Caco-2 (cell line): ENCODE results near the gene DMBX1. TPM values are rescaled to one million over a fixed set of nuclear protein-coding genes. Genes with fewer than 3 reads are reported as not detected.

Source experiments
- BruUV-seq: library from RNA; stranded (reverse); fragments of 400-500 nt; replicated peaks from 2 replicates; lab custom pipeline; 2021; lab: Mats Ljungman, UMichigan
- CTCF ChIA-PET: fragments of 300-600 bp; sonication (Branson Sonifier 250); formaldehyde crosslinking; loops from one replicate; lab custom pipeline; 2022; ENCODE audit warnings: antibody characterized with exemption; lab: Charles Lee
- POLR2A ChIA-PET: fragments of 300-600 bp; sonication (Branson Sonifier 250); formaldehyde crosslinking; loops from one replicate; lab custom pipeline; 2022; ENCODE audit warnings: antibody characterized with exemption; lab: Charles Lee
- DNase-seq, 2 experiments: peaks; one replicate each; pipeline versions ENCODE4 v3.0.0 to v3.0.0-alpha.2; 2020 to 2022
- H3K27me3 ChIP-seq: replicated peaks from 2 replicates; pipeline ENCODE4 v1.6.0; 2011; ENCODE audit warnings: low read length; ENCODE audit not compliant: control insufficient read depth, insufficient read depth
- H3K36me3 ChIP-seq: 2 replicates; pipeline ENCODE4 v1.5.1; 2011; ENCODE audit warnings: low read length; ENCODE audit not compliant: control insufficient read depth, insufficient read depth
- H3K4me1 ChIP-seq: fragments of 250-450 bp; sonication (Bioruptor Pico); 2 replicates; pipeline ENCODE4 v1.5.1; 2020; ENCODE audit warnings: mild to moderate bottlenecking
- H3K4me3 ChIP-seq: 2 replicates; pipeline ENCODE4 v1.5.1; 2011; ENCODE audit warnings: low read depth, mild to moderate bottlenecking, control low read depth, low read length
- H3K9me3 ChIP-seq: fragments of 250-450 bp; sonication (Bioruptor Pico); 2 replicates; pipeline ENCODE4 v1.5.1; 2020; ENCODE audit warnings: mild to moderate bottlenecking, moderate library complexity
- H3K27ac Mint-ChIP-seq: one replicate; pipeline ENCODE4 v1.8.0; 2022; ENCODE audit warnings: mixed read lengths; ENCODE audit not compliant: unreplicated experiment
- H3K27me3 Mint-ChIP-seq: one replicate; pipeline ENCODE4 v1.8.0; 2022; ENCODE audit warnings: mixed read lengths; ENCODE audit not compliant: insufficient read depth, unreplicated experiment
- H3K36me3 Mint-ChIP-seq: one replicate; pipeline ENCODE4 v1.8.0; 2022; ENCODE audit warnings: mild to moderate bottlenecking, mixed read lengths; ENCODE audit not compliant: insufficient read depth, unreplicated experiment
- H3K4me1 Mint-ChIP-seq: one replicate; pipeline ENCODE4 v1.8.0; 2022; ENCODE audit warnings: low read depth, mixed read lengths; ENCODE audit not compliant: unreplicated experiment
- H3K4me3 Mint-ChIP-seq: one replicate; pipeline ENCODE4 v1.8.0; 2022; ENCODE audit warnings: mild to moderate bottlenecking, moderate library complexity, mixed read lengths; ENCODE audit not compliant: unreplicated experiment
- H3K9me3 Mint-ChIP-seq: one replicate; pipeline ENCODE4 v1.8.0; 2022; ENCODE audit warnings: mixed read lengths; ENCODE audit not compliant: unreplicated experiment
- intact Hi-C: fragments of 100-400 bp; cut with micrococcal nuclease; formaldehyde crosslinking; loops from one replicate; pipeline ENCODE4 v1.10.0; 2022; ENCODE audit not compliant: unreplicated experiment
- total RNA-seq: library from RNA; stranded (reverse); gene quantifications from 2 replicates; pipeline ENCODE4 v1.2.3, GENCODE V29; 2022
- TF ChIP-seq, protein P1 (sequence below), 2 experiments: fragments of 200-600 bp in 1 of 2; IDR thresholded peaks; 1 replicate in 1 of 2; 2 replicates in 1 of 2; pipeline versions ENCODE4 v1.5.1 to v1.8.0; 2011 to 2022; ENCODE audit warnings: antibody characterized with exemption in 1 of 2, control low read depth in 1 of 2, inconsistent platforms in 1 of 2, low read depth in 1 of 2, low read length in 1 of 2, mild to moderate bottlenecking in 1 of 2, moderate library complexity in 1 of 2; ENCODE audit not compliant: insufficient read depth in 1 of 2, severe bottlenecking in 1 of 2, unreplicated experiment in 1 of 2

Gene DMBX1
- total RNA-seq, 1 experiment from 2014 or later = 0.16 TPM

- CTCF ChIA-PET = interaction anchor here (1.5 kb wide), 1 partner anchor 79 kb away, joined by 3 read pairs; no protein-coding TSS in a partner anchor
These were observed 39.5 kb upstream of the DMBX1 start for GRCh38 chr1:46450160-46450517.

DNA sequence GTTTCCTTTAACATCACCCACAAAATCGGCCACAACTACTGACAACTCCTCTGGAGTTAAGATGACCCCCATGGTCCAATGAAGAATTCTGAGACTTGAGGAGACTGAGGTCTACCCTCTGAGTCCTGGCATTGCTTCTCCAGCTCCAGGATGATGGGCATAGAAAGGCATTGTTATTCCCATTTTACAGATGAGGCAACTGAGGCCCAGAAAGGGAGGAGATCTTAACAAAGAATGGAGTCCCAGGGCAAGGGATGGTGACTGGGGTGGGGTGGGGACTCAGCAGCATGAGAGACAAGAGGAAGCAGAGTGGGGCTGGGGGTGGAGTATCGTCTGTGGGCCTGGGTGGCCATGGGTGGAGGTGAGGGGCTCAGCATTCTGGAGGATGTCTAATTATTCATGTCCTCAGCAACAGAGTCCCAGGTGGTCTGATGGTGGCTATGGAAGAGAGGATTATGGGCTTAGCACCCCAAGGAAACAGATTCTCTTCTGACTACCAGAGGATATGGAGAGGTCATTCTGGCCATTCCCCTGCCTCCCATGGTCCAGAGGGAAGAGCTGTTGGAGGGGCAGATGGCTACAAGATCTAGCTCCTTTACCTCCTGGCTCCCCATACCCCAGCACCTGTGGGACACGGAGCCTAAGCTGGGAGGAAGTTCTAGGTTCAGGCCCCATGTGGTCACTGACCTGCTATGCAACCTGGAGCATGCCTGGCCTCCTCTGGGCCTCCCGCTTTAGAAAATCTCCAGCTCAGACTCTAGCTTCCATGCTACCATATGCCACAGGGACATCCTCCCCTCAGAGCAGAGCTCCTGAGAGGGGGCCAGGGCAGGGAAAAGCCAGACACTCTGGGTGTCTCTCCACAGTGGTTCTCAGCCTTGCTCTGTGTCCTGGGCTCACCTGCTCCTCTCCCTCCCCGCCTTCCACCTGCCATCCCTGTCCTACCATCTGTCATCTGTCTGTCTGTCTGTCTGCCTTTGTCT, 37.4 kb upstream of the DMBX1 start:
- ChIA-PET CTCF (no interaction called here), POLR2A (no interaction called here)
- Mint-ChIP-seq H3K9me3 (no peaks in the 10 kb centered on the region), H3K27ac (no peak overlapping the region), H3K4me1 (no peaks in the 10 kb centered on the region), H3K36me3 (no peaks in the 10 kb centered on the region), H3K4me3 (no peak overlapping the region), H3K27me3 (peaks cover 8% of the 10 kb centered on the region)
- no peaks in the 10 kb centered on the region for H3K9me3 ChIP-seq
- TF ChIP-seq, protein P1, sequence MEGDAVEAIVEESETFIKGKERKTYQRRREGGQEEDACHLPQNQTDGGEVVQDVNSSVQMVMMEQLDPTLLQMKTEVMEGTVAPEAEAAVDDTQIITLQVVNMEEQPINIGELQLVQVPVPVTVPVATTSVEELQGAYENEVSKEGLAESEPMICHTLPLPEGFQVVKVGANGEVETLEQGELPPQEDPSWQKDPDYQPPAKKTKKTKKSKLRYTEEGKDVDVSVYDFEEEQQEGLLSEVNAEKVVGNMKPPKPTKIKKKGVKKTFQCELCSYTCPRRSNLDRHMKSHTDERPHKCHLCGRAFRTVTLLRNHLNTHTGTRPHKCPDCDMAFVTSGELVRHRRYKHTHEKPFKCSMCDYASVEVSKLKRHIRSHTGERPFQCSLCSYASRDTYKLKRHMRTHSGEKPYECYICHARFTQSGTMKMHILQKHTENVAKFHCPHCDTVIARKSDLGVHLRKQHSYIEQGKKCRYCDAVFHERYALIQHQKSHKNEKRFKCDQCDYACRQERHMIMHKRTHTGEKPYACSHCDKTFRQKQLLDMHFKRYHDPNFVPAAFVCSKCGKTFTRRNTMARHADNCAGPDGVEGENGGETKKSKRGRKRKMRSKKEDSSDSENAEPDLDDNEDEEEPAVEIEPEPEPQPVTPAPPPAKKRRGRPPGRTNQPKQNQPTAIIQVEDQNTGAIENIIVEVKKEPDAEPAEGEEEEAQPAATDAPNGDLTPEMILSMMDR (IDR thresholded peaks at IDR 0.05; ENCODE audit: insufficient read depth in 1 of 2, low read depth in 1 of 2, low read length in 1 of 2, severe bottlenecking in 1 of 2, unreplicated experiment in 1 of 2) = no peak
- H3K4me1 ChIP-seq = no peaks in the 10 kb centered on the region
- no peak for DNase-seq
- no peaks in the 10 kb centered on the region for H3K36me3 ChIP-seq
- BruUV-seq = no TSS peak
- intact Hi-C loops = no loop called here
- H3K4me3 ChIP-seq = no peak overlapping the region
- no peaks in the 10 kb centered on the region for H3K27me3 ChIP-seq

More at GRCh38 chr1:46450160-46450517, 39.5 kb upstream of the DMBX1 start:
- POLR2A ChIA-PET = no interaction called here
- Mint-ChIP-seq H3K4me1 (no peaks in the 10 kb centered on the region), H3K36me3 (no peaks in the 10 kb centered on the region), H3K9me3 (no peaks in the 10 kb centered on the region), H3K4me3 (no peak overlapping the region), H3K27me3 (peaks cover 8% of the 10 kb centered on the region), H3K27ac (no peak overlapping the region)
- TF ChIP-seq, protein P1 (IDR thresholded peaks at IDR 0.05; ENCODE audit: insufficient read depth in 1 of 2, low read depth in 1 of 2, low read length in 1 of 2, severe bottlenecking in 1 of 2, unreplicated experiment in 1 of 2) = no peak
- Histone ChIP-seq H3K4me1 (no peaks in the 10 kb centered on the region), H3K9me3 (no peaks in the 10 kb centered on the region), H3K4me3 (no peak overlapping the region), H3K36me3 (no peaks in the 10 kb centered on the region), H3K27me3 (no peaks in the 10 kb centered on the region)
- intact Hi-C loops = no loop called here
- no TSS peak for BruUV-seq
- DNase-seq = no peak

DNA sequence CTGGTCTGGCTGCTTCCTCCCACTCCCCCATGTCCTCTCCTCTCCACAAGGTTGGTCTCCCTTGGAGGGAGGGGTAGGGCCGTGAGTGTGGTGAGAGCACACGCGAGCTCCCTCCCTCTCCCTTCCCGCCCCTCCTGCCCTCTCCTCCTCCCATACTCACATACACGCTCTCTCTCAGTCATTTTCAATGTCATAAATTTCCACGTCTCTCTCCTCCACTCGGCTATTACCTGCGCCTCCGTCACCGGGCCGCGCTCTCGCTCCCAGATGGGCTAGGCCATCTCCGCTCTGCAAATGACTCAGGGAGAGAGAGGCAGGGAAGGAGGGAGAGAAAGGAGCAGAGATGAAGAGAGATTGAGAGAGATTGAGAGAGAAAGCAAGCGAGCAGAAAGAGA, 36.7 kb upstream of the DMBX1 start:
- H3K9me3 ChIP-seq = no peaks in the 10 kb centered on the region
- Mint-ChIP-seq H3K36me3 (no peaks in the 10 kb centered on the region), H3K4me1 (no peaks in the 10 kb centered on the region), H3K9me3 (no peaks in the 10 kb centered on the region), H3K4me3 (no peak overlapping the region), H3K27me3 (peaks cover 8% of the 10 kb centered on the region), H3K27ac (no peak overlapping the region)
- intact Hi-C loops = no loop called here
- H3K27me3 ChIP-seq = no peaks in the 10 kb centered on the region
- H3K4me1 ChIP-seq = no peaks in the 10 kb centered on the region
- H3K4me3 ChIP-seq = no peak overlapping the region
- no peak for DNase-seq
- no peaks in the 10 kb centered on the region for H3K36me3 ChIP-seq
- ChIA-PET CTCF (no interaction called here), POLR2A (no interaction called here)
- no TSS peak for BruUV-seq
- TF ChIP-seq, protein P1 (IDR thresholded peaks at IDR 0.05; ENCODE audit: insufficient read depth in 1 of 2, low read depth in 1 of 2, low read length in 1 of 2, severe bottlenecking in 1 of 2, unreplicated experiment in 1 of 2) = no peak
